HG03175 (cell line): ENCODE measurements around the gene TMEM30B.
A peak's percentile ranks its signal among the peaks of the same experiment; 100 is the strongest.

Experiments
- ATAC-seq: cut with Tn5 transposase; IDR thresholded peaks from one replicate; pipeline ENCODE4 v1.9.1; 2021; ENCODE audit warnings: mild to moderate bottlenecking, moderate library complexity; ENCODE audit not compliant: unreplicated experiment

Gene TMEM30B

GRCh38 chr14:61300209-61300608, 19.1 kb upstream of the TMEM30B start:
- ATAC-seq = no peak

GRCh38 chr14:61298824-61299223, 17.7 kb upstream of the TMEM30B start:
- no peak for ATAC-seq

GRCh38 chr14:61297581-61297980, 16.4 kb upstream of the TMEM30B start:
- ATAC-seq = no peak

- no peak for ATAC-seq
Observed at GRCh38 chr14:61296719-61297502, 15.8 kb upstream of the TMEM30B start.

- no peak for ATAC-seq
Observed at GRCh38 chr14:61296151-61296550, 15.0 kb upstream of the TMEM30B start.

GRCh38 chr14:61290701-61291100, 9.6 kb upstream of the TMEM30B start:
- no peak for ATAC-seq

GRCh38 chr14:61288720-61289119, 7.6 kb upstream of the TMEM30B start:
- no peak for ATAC-seq

GRCh38 chr14:61288228-61288627, 7.1 kb upstream of the TMEM30B start:
- no peak for ATAC-seq

GRCh38 chr14:61287196-61287595, 6.1 kb upstream of the TMEM30B start:
- no peak for ATAC-seq

GRCh38 chr14:61285364-61285763, 4.2 kb upstream of the TMEM30B start:
- ATAC-seq = no peak

- no peak for ATAC-seq
Observed at GRCh38 chr14:61284001-61284400, 2.9 kb upstream of the TMEM30B start.

- ATAC-seq = no peak
Observed at GRCh38 chr14:61282746-61283145, 1.6 kb upstream of the TMEM30B start.

- no peak for ATAC-seq
Observed at GRCh38 chr14:61281948-61282275, 774 bp upstream of the TMEM30B start.

- ATAC-seq = peak; percentile 47
Observed at GRCh38 chr14:61280526-61281185, 482 bp downstream of the TMEM30B start.

GRCh38 chr14:61280092-61280525, 1.0 kb downstream of the TMEM30B start:
- peak; percentile 5 for ATAC-seq

GRCh38 chr14:61279082-61279481, 2.1 kb downstream of the TMEM30B start:
- no peak for ATAC-seq

- no peak for ATAC-seq
Observed at GRCh38 chr14:61277784-61278183, 3.4 kb downstream of the TMEM30B start.

- no peak for ATAC-seq
Observed at GRCh38 chr14:61277232-61277631, 3.9 kb downstream of the TMEM30B start.

- ATAC-seq = no peak
Observed at GRCh38 chr14:61271552-61271951, 9.6 kb downstream of the TMEM30B start.

- ATAC-seq = no peak
Observed at GRCh38 chr14:61270714-61271113, 10.4 kb downstream of the TMEM30B start.

- ATAC-seq = peak; percentile 96
Observed at GRCh38 chr14:61269321-61270083, 11.6 kb downstream of the TMEM30B start.

- ATAC-seq = no peak
Observed at GRCh38 chr14:61268812-61269211, 12.3 kb downstream of the TMEM30B start.
